Thyroid gland (tissue), 4 donors: ENCODE measurements around the gene OSMR. TPM values are rescaled to one million over a fixed set of nuclear protein-coding genes. Genes with fewer than 3 reads are reported as not detected.

Experiments used
- DNase-seq, 2 donors: peaks; one replicate each; pipeline ENCODE4 v3.0.0-alpha.2; 2019
- H3K27ac ChIP-seq, 3 donors: fragments of 200-600 bp; sonication (generic); 1 replicate in 2 of 3; 2 replicates in 1 of 3; pipeline ENCODE4 v1.5.1; 2016 to 2019; ENCODE audit warnings: mild to moderate bottlenecking in 1 of 3, moderate library complexity in 1 of 3
- H3K27me3 ChIP-seq: fragments of 200-600 bp; sonication (generic); one replicate; pipeline ENCODE4 v1.5.1; 2019
- H3K36me3 ChIP-seq, 2 donors: fragments of 200-600 bp; sonication (generic); one replicate each; pipeline ENCODE4 v1.5.1; 2016 to 2019
- H3K4me1 ChIP-seq, 2 donors: fragments of 200-600 bp; sonication (generic); one replicate each; pipeline ENCODE4 v1.5.1; 2017 to 2019
- H3K4me3 ChIP-seq, 3 donors: fragments of 200-600 bp; sonication (generic); replicated peaks in 1 of 3; 1 replicate in 2 of 3; 2 replicates in 1 of 3; pipeline ENCODE4 v1.5.1; 2016; ENCODE audit warnings: mild to moderate bottlenecking in 1 of 3
- H3K9me3 ChIP-seq: fragments of 200-600 bp; sonication (generic); one replicate; pipeline ENCODE4 v1.5.1; 2017
- CTCF ChIP-seq, 6 experiments: fragments of 200-600 bp in 3 of 6; fragments of 450-650 bp in 3 of 6; sonication (generic) in 3 of 6; IDR thresholded peaks; one replicate each; pipeline ENCODE4 v1.5.1; 2016 to 2019; ENCODE audit warnings: antibody characterized with exemption in 6 of 6, mild to moderate bottlenecking in 2 of 6, inconsistent platforms in 1 of 6, moderate library complexity in 1 of 6
- POLR2A ChIP-seq, 2 donors: fragments of 450-650 bp; IDR thresholded peaks; one replicate each; pipeline ENCODE4 v1.6.1; 2017; ENCODE audit warnings: antibody characterized with exemption in 2 of 2, mild to moderate bottlenecking in 2 of 2, moderate library complexity in 1 of 2
- WGBS, 2 donors: methylation state at CpG; one replicate each; pipeline ENCODE4 v1.1.5; 2017; 5-methylcytosine and 5-hydroxymethylcytosine counted together
- intact Hi-C: fragments of 100-400 bp; cut with DNase I; formaldehyde crosslinking; loops from one replicate; pipeline ENCODE4 v1.15.1; 2023
- total RNA-seq, 4 donors: library from RNA; depleted of rRNA; stranded (reverse); fragments of >200 nt; gene quantifications; one replicate each; pipeline ENCODE4 v1.2.3, GENCODE V29; 2016

OSMR gene
- total RNA-seq, 4 donors from 2014 or later, result 18.2 to 104 (median 33.9) TPM

DNA sequence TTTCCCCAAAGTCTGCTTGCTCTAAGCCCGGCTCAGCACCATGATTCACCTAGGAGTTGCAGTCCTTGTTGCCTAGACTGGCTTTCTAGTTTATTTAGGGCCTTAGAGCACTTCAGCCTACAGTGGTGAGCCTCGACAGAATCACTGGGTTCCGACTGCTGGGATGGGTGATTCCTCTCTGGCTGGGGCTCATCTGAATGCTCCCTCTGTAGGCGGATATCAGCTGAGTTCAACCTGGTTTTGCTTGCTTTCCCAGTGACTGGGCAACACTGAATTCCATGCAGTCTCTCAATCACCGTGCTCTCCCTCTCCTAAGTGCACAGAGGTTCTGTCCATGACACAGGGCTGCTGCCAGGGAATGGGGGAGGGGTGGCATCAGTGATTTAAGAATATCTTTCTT lies 54.1 kb downstream of the OSMR start:
- 68 to 72% methylated on average over 5 of the region's 5 CpGs for WGBS, 2 donors
- intact Hi-C loops, result no loop called here
- TF ChIP-seq CTCF (IDR thresholded peaks at IDR 0.05), result no peak
- no peak for TF ChIP-seq POLR2A (IDR thresholded peaks at IDR 0.05)
- Histone ChIP-seq H3K9me3 (no peaks in the 10 kb centered on the region), H3K4me1 (no peaks in the 10 kb centered on the region), H3K27ac (no peak overlapping the region), H3K36me3 (peaks cover 6 to 7% of the 10 kb centered on the region in 2 donors), H3K4me3 (no peak overlapping the region), H3K27me3 (no peaks in the 10 kb centered on the region)
- DNase-seq, result no peak

DNA sequence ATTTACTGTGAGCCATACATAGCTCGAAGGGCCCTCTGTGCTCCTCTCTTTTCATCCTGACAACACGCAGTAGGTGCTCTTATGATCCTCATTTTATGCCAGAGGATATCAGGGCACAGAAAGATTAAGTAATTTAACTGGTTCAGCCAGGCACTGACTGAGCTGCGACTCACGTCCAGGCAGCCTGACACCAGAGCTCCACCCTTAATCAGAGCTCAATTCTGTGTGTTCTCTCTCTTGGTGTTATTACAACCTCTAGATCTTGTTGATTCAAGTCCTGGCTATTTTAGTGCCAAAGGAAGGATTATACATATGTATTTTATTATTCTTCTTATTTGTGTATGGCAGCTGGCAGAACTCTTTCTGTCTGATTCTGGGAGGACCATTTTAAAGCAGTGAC lies 59.7 kb downstream of the OSMR start:
- no peaks in the 10 kb centered on the region for H3K9me3 ChIP-seq
- TF ChIP-seq CTCF (IDR thresholded peaks at IDR 0.05), result no peak
- WGBS, 2 donors, result 86 to 90% methylated on average over 4 of the region's 4 CpGs
- intact Hi-C loops, result no loop called here
- peaks cover 11 to 17% of the 10 kb centered on the region in 2 donors for H3K36me3 ChIP-seq
- H3K4me3 ChIP-seq, result no peak overlapping the region
- no peak overlapping the region for H3K27ac ChIP-seq
- no peak for DNase-seq
- H3K4me1 ChIP-seq, result no peaks in the 10 kb centered on the region
- no peaks in the 10 kb centered on the region for H3K27me3 ChIP-seq

DNA sequence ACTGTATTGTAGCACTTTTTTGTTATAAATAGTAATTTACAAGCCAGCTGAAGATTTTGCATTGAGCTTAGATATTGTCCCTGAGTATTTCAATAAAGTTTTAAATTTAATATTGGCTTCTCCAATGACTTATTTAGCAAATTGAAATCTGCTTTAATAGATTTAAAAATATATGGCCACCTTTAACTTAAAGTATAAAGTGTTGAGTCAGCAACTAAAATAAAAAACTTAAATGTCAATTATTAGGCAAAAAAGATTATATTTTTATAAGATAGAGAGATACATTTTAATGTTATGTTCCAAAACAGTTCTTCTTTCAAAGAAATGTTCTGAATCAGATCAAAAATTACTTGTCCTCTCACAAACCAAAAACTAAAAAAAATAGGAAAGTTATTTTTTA lies 60.7 kb downstream of the OSMR start:
- H3K27ac ChIP-seq, result no peak overlapping the region
- H3K36me3 ChIP-seq, result peaks cover 11 to 17% of the 10 kb centered on the region in 2 donors
- H3K9me3 ChIP-seq, result no peaks in the 10 kb centered on the region
- TF ChIP-seq POLR2A (IDR thresholded peaks at IDR 0.05), result no peak
- no peak for TF ChIP-seq CTCF (IDR thresholded peaks at IDR 0.05)
- H3K4me3 ChIP-seq, result no peak overlapping the region
- no peak for DNase-seq
- no peaks in the 10 kb centered on the region for H3K27me3 ChIP-seq
- no peaks in the 10 kb centered on the region for H3K4me1 ChIP-seq
- intact Hi-C loops, result no loop called here

DNA sequence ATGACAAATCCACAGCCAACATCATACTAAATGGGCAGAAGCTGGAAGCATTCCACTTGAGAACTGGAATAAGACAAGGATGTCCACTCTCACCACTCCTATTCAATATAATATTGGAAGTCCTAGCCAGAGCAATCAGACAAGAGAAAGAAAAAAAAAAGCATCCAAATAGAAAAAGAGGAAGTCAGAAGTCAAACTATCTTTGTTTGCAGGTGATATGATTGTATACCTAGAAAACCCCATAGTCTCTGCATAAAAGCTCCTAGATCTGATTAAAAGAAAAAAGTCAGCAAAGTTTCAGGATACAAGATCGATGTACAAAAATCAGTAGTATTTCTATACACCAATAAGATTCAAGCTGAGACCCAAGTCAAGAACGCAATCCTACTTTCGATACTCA lies 66.1 kb downstream of the OSMR start:
- Histone ChIP-seq H3K27ac (no peak overlapping the region), H3K4me1 (no peaks in the 10 kb centered on the region), H3K27me3 (no peaks in the 10 kb centered on the region), H3K36me3 (peaks cover 3 to 10% of the 10 kb centered on the region in 2 donors), H3K9me3 (no peaks in the 10 kb centered on the region), H3K4me3 (no peak overlapping the region)
- DNase-seq, result no peak
- TF ChIP-seq CTCF (IDR thresholded peaks at IDR 0.05) (no peak), POLR2A (IDR thresholded peaks at IDR 0.05) (no peak)
- intact Hi-C loops, result no loop called here
- WGBS, 2 donors, result 96 to 97% methylated on average over 3 of the region's 3 CpGs

GRCh38 chr5:38913714-38914113 lies 67.9 kb downstream of the OSMR start:
- no peaks in the 10 kb centered on the region for H3K4me1 ChIP-seq
- peaks cover 0 to 6% of the 10 kb centered on the region in 2 donors for H3K36me3 ChIP-seq
- intact Hi-C loops, result no loop called here
- TF ChIP-seq POLR2A (IDR thresholded peaks at IDR 0.05) (no peak), CTCF (IDR thresholded peaks at IDR 0.05) (no peak)
- H3K4me3 ChIP-seq, result no peak overlapping the region
- WGBS, 2 donors, result 88 to 89% methylated on average over 2 of the region's 2 CpGs
- no peak for DNase-seq
- H3K27me3 ChIP-seq, result no peaks in the 10 kb centered on the region
- H3K27ac ChIP-seq, result no peak overlapping the region
- no peaks in the 10 kb centered on the region for H3K9me3 ChIP-seq
